ENCODE measurements around the gene RPS3. TPM values are rescaled to one million over a fixed set of nuclear protein-coding genes. Genes with fewer than 3 reads are reported as not detected.
"Not testable (repeated sequence)": the region's sequence is repeated elsewhere in the genome, so short reads cannot be mapped to it uniquely, and the experiment has no call there.

RPS3 gene
- total and polyA plus RNA-seq, 4 donors, result 552 to 1,871 (median 1,206) TPM

GRCh38 chr11:75403983-75404658 lies 4.8 kb downstream of the RPS3 start:
- H3K4me3 ChIP-seq (ENCODE audit: low read depth, low read length), result no peak overlapping the region
- H3K27ac ChIP-seq (ENCODE audit: low read depth, low read length), result no peak overlapping the region
- H3K4me1 ChIP-seq (ENCODE audit: control insufficient read depth, insufficient read depth, low read length), result peaks cover 12% of the 10 kb centered on the region
- 94% methylated on average over 15 of the region's 15 CpGs for WGBS (ENCODE audit: insufficient coverage)
- no peak for DNase-seq (ENCODE audit: low read depth in 4 of 6, low spot score in 6 of 6)
- peaks cover 57% of the 10 kb centered on the region for H3K36me3 ChIP-seq (ENCODE audit: control insufficient read depth, insufficient read depth, low read length)
- H3K27me3 ChIP-seq (ENCODE audit: control insufficient read depth, insufficient read depth, low read length), result no peaks in the 10 kb centered on the region
- H3K9me3 ChIP-seq (ENCODE audit: control insufficient read depth, insufficient read depth, low read length), result no peaks in the 10 kb centered on the region

- H3K27me3 ChIP-seq (ENCODE audit: control insufficient read depth, insufficient read depth, low read length), result no peaks in the 10 kb centered on the region
- peak in 1 of 6 donors; percentile 54 for DNase-seq (ENCODE audit: low read depth in 4 of 6, low spot score in 6 of 6)
- no CpG with 5 or more reads among the region's 1 CpG for WGBS (ENCODE audit: insufficient coverage)
- no peak overlapping the region for H3K4me3 ChIP-seq (ENCODE audit: low read depth, low read length)
- H3K4me1 ChIP-seq (ENCODE audit: control insufficient read depth, insufficient read depth, low read length), result peaks cover 5% of the 10 kb centered on the region
- no peak overlapping the region for H3K27ac ChIP-seq (ENCODE audit: low read depth, low read length)
- H3K9me3 ChIP-seq (ENCODE audit: control insufficient read depth, insufficient read depth, low read length), result no peaks in the 10 kb centered on the region
- H3K36me3 ChIP-seq (ENCODE audit: control insufficient read depth, insufficient read depth, low read length), result peaks cover 58% of the 10 kb centered on the region
Observed at GRCh38 chr11:75406338-75406777, 7.0 kb downstream of the RPS3 start.

GRCh38 chr11:75408957-75409219 lies 9.6 kb downstream of the RPS3 start:
- Histone ChIP-seq H3K27ac (ENCODE audit: low read depth, low read length) (no peak overlapping the region), H3K4me3 (ENCODE audit: low read depth, low read length) (no peak overlapping the region), H3K4me1 (ENCODE audit: control insufficient read depth, insufficient read depth, low read length) (no peaks in the 10 kb centered on the region), H3K36me3 (ENCODE audit: control insufficient read depth, insufficient read depth, low read length) (peaks cover 54% of the 10 kb centered on the region), H3K27me3 (ENCODE audit: control insufficient read depth, insufficient read depth, low read length) (no peaks in the 10 kb centered on the region), H3K9me3 (ENCODE audit: control insufficient read depth, insufficient read depth, low read length) (no peaks in the 10 kb centered on the region)
- WGBS (ENCODE audit: insufficient coverage), result no CpG with 5 or more reads among the region's 2 CpGs
- no peak for DNase-seq (ENCODE audit: low read depth in 4 of 6, low spot score in 6 of 6)

- H3K27ac ChIP-seq (ENCODE audit: low read depth, low read length); H3K4me3 ChIP-seq (ENCODE audit: low read depth, low read length); DNase-seq (ENCODE audit: low read depth in 4 of 6, low spot score in 6 of 6); H3K27me3 ChIP-seq (ENCODE audit: control insufficient read depth, insufficient read depth, low read length); H3K4me1 ChIP-seq (ENCODE audit: control insufficient read depth, insufficient read depth, low read length); H3K9me3 ChIP-seq (ENCODE audit: control insufficient read depth, insufficient read depth, low read length): not testable (repeated sequence)
- WGBS (ENCODE audit: insufficient coverage), result no CpG with 5 or more reads among the region's 33 CpGs
- H3K36me3 ChIP-seq (ENCODE audit: control insufficient read depth, insufficient read depth, low read length), result peaks cover 52% of the 10 kb centered on the region
Observed at GRCh38 chr11:75409971-75410370, 10.7 kb downstream of the RPS3 start.

GRCh38 chr11:75413146-75413545 lies 13.8 kb downstream of the RPS3 start:
- not testable (repeated sequence) for H3K27ac ChIP-seq (ENCODE audit: low read depth, low read length); DNase-seq (ENCODE audit: low read depth in 4 of 6, low spot score in 6 of 6); H3K4me1 ChIP-seq (ENCODE audit: control insufficient read depth, insufficient read depth, low read length); H3K4me3 ChIP-seq (ENCODE audit: low read depth, low read length); H3K9me3 ChIP-seq (ENCODE audit: control insufficient read depth, insufficient read depth, low read length); H3K27me3 ChIP-seq (ENCODE audit: control insufficient read depth, insufficient read depth, low read length)
- 100% methylated on average over 4 of the region's 10 CpGs for WGBS (ENCODE audit: insufficient coverage)
- H3K36me3 ChIP-seq (ENCODE audit: control insufficient read depth, insufficient read depth, low read length), result peaks cover 57% of the 10 kb centered on the region

- Histone ChIP-seq H3K4me1 (ENCODE audit: control insufficient read depth, insufficient read depth, low read length) (no peaks in the 10 kb centered on the region), H3K36me3 (ENCODE audit: control insufficient read depth, insufficient read depth, low read length) (peaks cover 53% of the 10 kb centered on the region), H3K27me3 (ENCODE audit: control insufficient read depth, insufficient read depth, low read length) (no peaks in the 10 kb centered on the region), H3K27ac (ENCODE audit: low read depth, low read length) (no peak overlapping the region), H3K9me3 (ENCODE audit: control insufficient read depth, insufficient read depth, low read length) (no peaks in the 10 kb centered on the region), H3K4me3 (ENCODE audit: low read depth, low read length) (no peak overlapping the region)
- 92% methylated on average over 1 of the region's 2 CpGs for WGBS (ENCODE audit: insufficient coverage)
- DNase-seq (ENCODE audit: low read depth in 4 of 6, low spot score in 6 of 6), result no peak
Observed at GRCh38 chr11:75413864-75414263, 14.5 kb downstream of the RPS3 start.

GRCh38 chr11:75420224-75421034 lies 21.1 kb downstream of the RPS3 start:
- H3K4me1 ChIP-seq (ENCODE audit: control insufficient read depth, insufficient read depth, low read length), result peaks cover 16% of the 10 kb centered on the region
- WGBS (ENCODE audit: insufficient coverage), result 75% methylated on average over 12 of the region's 14 CpGs
- H3K27ac ChIP-seq (ENCODE audit: low read depth, low read length), result peak overlapping the region; percentile 41
- DNase-seq (ENCODE audit: low read depth in 4 of 6, low spot score in 6 of 6), result no peak
- H3K4me3 ChIP-seq (ENCODE audit: low read depth, low read length), result no peak overlapping the region
- no peaks in the 10 kb centered on the region for H3K9me3 ChIP-seq (ENCODE audit: control insufficient read depth, insufficient read depth, low read length)
- H3K27me3 ChIP-seq (ENCODE audit: control insufficient read depth, insufficient read depth, low read length), result no peaks in the 10 kb centered on the region
- H3K36me3 ChIP-seq (ENCODE audit: control insufficient read depth, insufficient read depth, low read length), result peaks cover 54% of the 10 kb centered on the region

GRCh38 chr11:75421035-75421602 lies 21.8 kb downstream of the RPS3 start:
- peak in 2 of 6 donors; percentile 71 to 74 for DNase-seq (ENCODE audit: low read depth in 4 of 6, low spot score in 6 of 6)
- Histone ChIP-seq H3K4me3 (ENCODE audit: low read depth, low read length) (no peak overlapping the region), H3K9me3 (ENCODE audit: control insufficient read depth, insufficient read depth, low read length) (no peaks in the 10 kb centered on the region), H3K27me3 (ENCODE audit: control insufficient read depth, insufficient read depth, low read length) (no peaks in the 10 kb centered on the region), H3K27ac (ENCODE audit: low read depth, low read length) (peak overlapping the region; percentile 41), H3K36me3 (ENCODE audit: control insufficient read depth, insufficient read depth, low read length) (peaks cover 55% of the 10 kb centered on the region), H3K4me1 (ENCODE audit: control insufficient read depth, insufficient read depth, low read length) (peaks cover 16% of the 10 kb centered on the region)
- WGBS (ENCODE audit: insufficient coverage), result 37% methylated on average over 8 of the region's 11 CpGs

GRCh38 chr11:75421902-75422247 lies 22.6 kb downstream of the RPS3 start:
- WGBS (ENCODE audit: insufficient coverage), result 93% methylated on average over 2 of the region's 2 CpGs
- H3K4me1 ChIP-seq (ENCODE audit: control insufficient read depth, insufficient read depth, low read length), result peaks cover 16% of the 10 kb centered on the region
- peak overlapping the region; percentile 41 for H3K27ac ChIP-seq (ENCODE audit: low read depth, low read length)
- no peaks in the 10 kb centered on the region for H3K9me3 ChIP-seq (ENCODE audit: control insufficient read depth, insufficient read depth, low read length)
- DNase-seq (ENCODE audit: low read depth in 4 of 6, low spot score in 6 of 6), result no peak
- H3K4me3 ChIP-seq (ENCODE audit: low read depth, low read length), result no peak overlapping the region
- no peaks in the 10 kb centered on the region for H3K27me3 ChIP-seq (ENCODE audit: control insufficient read depth, insufficient read depth, low read length)
- peaks cover 54% of the 10 kb centered on the region for H3K36me3 ChIP-seq (ENCODE audit: control insufficient read depth, insufficient read depth, low read length)

All from spinal cord (tissue), 10 donors.